ENCODE measurements around the gene IMPDH1. TPM values are rescaled to one million over a fixed set of nuclear protein-coding genes. Genes with fewer than 3 reads are reported as not detected.
A peak's percentile ranks its signal among the peaks of the same experiment; 100 is the strongest.

The IMPDH1 gene
- total and polyA plus RNA-seq, 9 of the 15 experiments (the other 6 are each of a cell fraction or from before 2014, with no cell fraction given), result 0.80 to 118 (median 64.3) TPM

- no peak for TF ChIP-seq ZNF146 (CRISPR knock-in tag; IDR thresholded peaks at IDR 0.05; ENCODE audit: unreplicated experiment)
- no peak for TF ChIP-seq ZNF347 (CRISPR knock-in tag; IDR thresholded peaks at IDR 0.05; ENCODE audit: low read depth)
- no peak for TF ChIP-seq ZNF699 (CRISPR knock-in tag; IDR thresholded peaks at IDR 0.05; ENCODE audit: insufficient replicate concordance)
- TF ChIP-seq POLR2AphosphoS2 (IDR thresholded peaks at IDR 0.05; ENCODE audit: low read length), result peak; percentile 51; the same call in 1 of the 2 replicates
- no peak for TF ChIP-seq TCF15 (CRISPR knock-in tag; IDR thresholded peaks at IDR 0.05)
- TF ChIP-seq FOXK2 (conservative IDR thresholded peaks at IDR 0.05 in 1 of 2, IDR thresholded peaks at IDR 0.05 in 1 of 2; ENCODE audit: low read depth in 2 of 2), result peak; percentile 82 to 85
- peak; percentile 79 for TF ChIP-seq E2F8 (IDR thresholded peaks at IDR 0.05; ENCODE audit: low read depth, partially characterized antibody)
- no peak for TF ChIP-seq HNRNPL (IDR thresholded peaks at IDR 0.05; ENCODE audit: low read depth, low read length)
- peak; percentile 75; the same call in 1 of the 2 replicates for TF ChIP-seq GATAD2A (IDR thresholded peaks at IDR 0.05)
- TF ChIP-seq ZNF174 (CRISPR knock-in tag; IDR thresholded peaks at IDR 0.05), result no peak
- TF ChIP-seq E2F3 (CRISPR knock-in tag; IDR thresholded peaks at IDR 0.05), result peak; percentile 79; the same call in 1 of the 2 replicates
- TF ChIP-seq ZNF431 (CRISPR knock-in tag; IDR thresholded peaks at IDR 0.05), result peak; percentile 58; the same call in 1 of the 2 replicates
- no peak; the same call in 1 of the 2 replicates for TF ChIP-seq IRF1 (CRISPR knock-in tag; IDR thresholded peaks at IDR 0.05; ENCODE audit: borderline replicate concordance)
- TF ChIP-seq NRF1 (conservative IDR thresholded peaks at IDR 0.05 in 1 of 2, IDR thresholded peaks at IDR 0.05 in 1 of 2), result peak; percentile 99
- no peak for TF ChIP-seq RUNX1 (IDR thresholded peaks at IDR 0.05; ENCODE audit: low read depth)
- no peak for TF ChIP-seq ZNF561 (CRISPR knock-in tag; conservative IDR thresholded peaks at IDR 0.05)
- TF ChIP-seq SRF (CRISPR knock-in tag; IDR thresholded peaks at IDR 0.05), result 0 out of 4 replicates have a peak, but pooled peaks of 1 of the 2 experiments have one; percentile 48
- no peak for TF ChIP-seq RBM39 (optimal IDR thresholded peaks at IDR 0.05; ENCODE audit: low read depth, low read length)
- TF ChIP-seq GTF2F1 (IDR thresholded peaks at IDR 0.05; ENCODE audit: low read depth, low read length), result peak; percentile 52; the same call in 1 of the 2 replicates
- TF ChIP-seq ESRRA (IDR thresholded peaks at IDR 0.05; ENCODE audit: borderline replicate concordance, low read depth), result peak; percentile 90
- TF ChIP-seq CBX8 (IDR thresholded peaks at IDR 0.05; ENCODE audit: borderline replicate concordance, extremely low read depth, low read depth, low read length, poor library complexity, severe bottlenecking), result no peak
These were observed 45.9 kb upstream of the IMPDH1 start, which contains the start of gene HILPDA (continued) for GRCh38 chr7:128455543-128456254.
